H1 (cell line): ENCODE results near the gene DGKA. TPM values are rescaled to one million over a fixed set of nuclear protein-coding genes. Genes with fewer than 3 reads are reported as not detected.

Experiments
- CTCF ChIA-PET: fragments of 300-600 bp; sonication (Branson Sonifier 250); formaldehyde crosslinking; loops from one replicate; lab custom pipeline; 2021; ENCODE audit not compliant: partially characterized antibody; lab: Charles Lee
- POLR2A ChIA-PET: fragments of 300-600 bp; sonication (Branson Sonifier 250); formaldehyde crosslinking; loops from one replicate; lab custom pipeline; 2021; ENCODE audit warnings: inconsistent platforms; ENCODE audit not compliant: partially characterized antibody; lab: Charles Lee
- DNase-seq, 2 experiments: peaks; one replicate each; pipeline versions ENCODE4 v3.0.0 to v3.0.0-alpha.2; 2010 to 2022; ENCODE audit warnings: low spot score in 2 of 2, low read depth in 1 of 2, mixed read lengths in 1 of 2
- FAIRE-seq: peaks from 2 replicates; lab custom pipeline; 2011; peaks lifted over from hg19 to GRCh38; lab: Jason Lieb, UNC
- H2AFZ ChIP-seq: 2 replicates; pipeline ENCODE4 v1.8.1; 2012; ENCODE audit warnings: low read length, inconsistent platforms
- H2AK5ac ChIP-seq: 2 replicates; pipeline ENCODE4 v1.6.1; 2013; ENCODE audit warnings: low read depth, low read length
- H2BK120ac ChIP-seq: replicated peaks from 2 replicates; pipeline ENCODE3; 2013; ENCODE audit warnings: low read depth, low read length, inconsistent platforms
- H2BK12ac ChIP-seq: 2 replicates; pipeline ENCODE4 v1.6.1; 2013; ENCODE audit warnings: low read depth, low read length
- H2BK15ac ChIP-seq: 2 replicates; pipeline ENCODE4 v1.6.1; 2013; ENCODE audit warnings: low read length
- H2BK20ac ChIP-seq: 2 replicates; pipeline ENCODE4 v1.6.1; 2013; ENCODE audit warnings: low read length
- H2BK5ac ChIP-seq: 2 replicates; pipeline ENCODE4 v1.6.1; 2013; ENCODE audit warnings: low read depth, low read length
- H3K14ac ChIP-seq: 2 replicates; pipeline ENCODE4 v1.6.1; 2013; ENCODE audit warnings: inconsistent platforms; ENCODE audit not compliant: insufficient read length
- H3K18ac ChIP-seq: 2 replicates; pipeline ENCODE4 v1.6.1; 2013; ENCODE audit warnings: low read length; ENCODE audit errors: extremely low read depth
- H3K23ac ChIP-seq: 2 replicates; pipeline ENCODE4 v1.6.1; 2013; ENCODE audit warnings: inconsistent platforms; ENCODE audit not compliant: insufficient read length
- H3K23me2 ChIP-seq: 2 replicates; pipeline ENCODE4 v1.6.1; 2013; ENCODE audit warnings: low read depth, low read length
- H3K27ac ChIP-seq: 2 replicates; pipeline ENCODE4 v1.6.1; 2011; ENCODE audit warnings: low read depth, low read length, inconsistent platforms
- H3K27me3 ChIP-seq, 4 experiments: replicated peaks in 1 of 4; 1 replicate in 1 of 4; 2 replicates in 3 of 4; pipeline versions ENCODE4 v1.6.1 to v1.8.1; 2011 to 2013; ENCODE audit warnings: low read length in 3 of 4, mild to moderate bottlenecking in 3 of 4, inconsistent platforms in 2 of 4, mixed read lengths in 2 of 4, moderate library complexity in 1 of 4; ENCODE audit not compliant: control insufficient read depth in 3 of 4, insufficient read depth in 3 of 4; ENCODE audit errors: extremely low read depth in 1 of 4
- H3K36me3 ChIP-seq, 4 experiments: 2 replicates each; pipeline versions ENCODE4 v1.6.1 to v1.8.1; 2011 to 2013; ENCODE audit warnings: mild to moderate bottlenecking in 4 of 4, low read length in 3 of 4, moderate library complexity in 2 of 4, control low read depth in 1 of 4, inconsistent platforms in 1 of 4; ENCODE audit not compliant: insufficient read depth in 4 of 4, control insufficient read depth in 2 of 4
- H3K4ac ChIP-seq: replicated peaks from 2 replicates; pipeline ENCODE3; 2013; ENCODE audit warnings: low read length, low read depth, mixed read lengths, inconsistent platforms; ENCODE audit not compliant: insufficient read length
- H3K4me1 ChIP-seq, 4 experiments: replicated peaks in 1 of 4; 1 replicate in 1 of 4; 2 replicates in 3 of 4; pipeline versions ENCODE4 v1.6.1 to v1.8.1; 2011 to 2013; ENCODE audit warnings: low read length in 3 of 4, inconsistent platforms in 2 of 4, mixed read lengths in 1 of 4; ENCODE audit not compliant: insufficient read depth in 4 of 4, control insufficient read depth in 3 of 4
- H3K4me2 ChIP-seq, 2 experiments: 2 replicates each; pipeline versions ENCODE4 v1.6.1 to v1.8.1; 2011 to 2013; ENCODE audit warnings: low read depth in 2 of 2, low read length in 2 of 2, control low read depth in 1 of 2, inconsistent platforms in 1 of 2, mild to moderate bottlenecking in 1 of 2; ENCODE audit not compliant: insufficient read depth in 1 of 2
- H3K4me3 ChIP-seq, 4 experiments: fragments of 200-600, 300-600 bp in 1 of 4; sonication (generic), shearing (Covaris generic), sonication (Bioruptor Twin) in 1 of 4; 2 replicates each; pipeline versions ENCODE4 v1.5.1 to v1.8.1; 2011 to 2016; ENCODE audit warnings: low read length in 4 of 4, low read depth in 3 of 4, control low read depth in 2 of 4, inconsistent platforms in 2 of 4, mild to moderate bottlenecking in 2 of 4, mixed read lengths in 1 of 4, moderate library complexity in 1 of 4; ENCODE audit not compliant: insufficient read depth in 2 of 4; ENCODE audit errors: extremely low read depth in 1 of 4
- H3K56ac ChIP-seq: replicated peaks from 2 replicates; pipeline ENCODE3; 2013; ENCODE audit warnings: low read depth, mild to moderate bottlenecking, mixed read lengths, low read length, inconsistent platforms; ENCODE audit not compliant: insufficient read length
- H3K79me1 ChIP-seq: 2 replicates; pipeline ENCODE4 v1.6.1; 2013; ENCODE audit warnings: low read depth, low read length, control low read depth
- H3K79me2 ChIP-seq, 2 experiments: 2 replicates each; pipeline versions ENCODE4 v1.6.1 to v1.8.1; 2012 to 2013; ENCODE audit warnings: low read length in 2 of 2, mild to moderate bottlenecking in 2 of 2, inconsistent platforms in 1 of 2; ENCODE audit not compliant: insufficient read depth in 2 of 2, control insufficient read depth in 1 of 2
- H3K9ac ChIP-seq, 4 experiments: replicated peaks in 1 of 4; 1 replicate in 1 of 4; 2 replicates in 3 of 4; pipeline versions ENCODE4 v1.6.1 to v1.8.1; 2011 to 2013; ENCODE audit warnings: low read depth in 3 of 4, low read length in 3 of 4, control low read depth in 2 of 4, mild to moderate bottlenecking in 2 of 4, moderate library complexity in 2 of 4, inconsistent platforms in 1 of 4; ENCODE audit errors: extremely low read depth in 1 of 4
- H3K9me3 ChIP-seq, 2 experiments: 2 replicates each; pipeline versions ENCODE4 v1.6.1 to v1.8.1; 2012 to 2013; ENCODE audit warnings: mild to moderate bottlenecking in 2 of 2, moderate library complexity in 2 of 2, control low read depth in 1 of 2, inconsistent platforms in 1 of 2, low read depth in 1 of 2, low read length in 1 of 2, mixed read lengths in 1 of 2; ENCODE audit not compliant: insufficient read depth in 2 of 2
- H4K20me1 ChIP-seq, 2 experiments: replicated peaks in 1 of 2; 2 replicates each; pipeline versions ENCODE3 to v1.8.1; 2011 to 2013; ENCODE audit warnings: inconsistent platforms in 2 of 2, low read length in 2 of 2, mild to moderate bottlenecking in 1 of 2; ENCODE audit not compliant: insufficient read depth in 2 of 2, control insufficient read depth in 1 of 2
- H4K5ac ChIP-seq: 2 replicates; pipeline ENCODE4 v1.6.1; 2013; ENCODE audit warnings: low read length, low read depth, mixed read lengths, inconsistent platforms; ENCODE audit not compliant: insufficient read length
- H4K8ac ChIP-seq: 2 replicates; pipeline ENCODE4 v1.8.0; 2013; ENCODE audit warnings: mild to moderate bottlenecking, moderate library complexity, low read length, inconsistent platforms; ENCODE audit not compliant: insufficient read depth; ENCODE audit errors: extremely low read depth
- H4K91ac ChIP-seq: replicated peaks from 2 replicates; pipeline ENCODE3; 2013; ENCODE audit warnings: low read length, mixed read lengths, inconsistent platforms; ENCODE audit not compliant: insufficient read length
- KDM5A ChIP-seq: fragments of 200-600 bp; IDR thresholded peaks from 2 replicates; pipeline ENCODE4 v1.7.1; 2012; ENCODE audit warnings: mild to moderate bottlenecking, low read length, inconsistent platforms, mixed read lengths
- RAD21 ChIP-seq, 2 experiments: IDR thresholded peaks in 1 of 2; conservative IDR thresholded peaks in 1 of 2; 2 replicates each; pipeline ENCODE4 v1.6.1; 2011; ENCODE audit warnings: low read depth in 2 of 2, low read length in 2 of 2, improper control_type of control experiment in 1 of 2, inconsistent platforms in 1 of 2, mild to moderate bottlenecking in 1 of 2, moderate library complexity in 1 of 2
- SAP30 ChIP-seq: fragments of 300-600 bp; sonication (generic); IDR thresholded peaks from 2 replicates; pipeline ENCODE4 v1.7.1; 2012; ENCODE audit warnings: low read length, moderate library complexity, mild to moderate bottlenecking, inconsistent platforms; ENCODE audit not compliant: insufficient read depth, insufficient replicate concordance
- WGBS, 2 experiments: shearing (Covaris generic) in 1 of 2; methylation state at CpG; one replicate each; pipeline versions ENCODE4 v1.1.6 to v1.1.7; 2013 to 2015; ENCODE audit warnings: low lambda C conversion rate in 2 of 2, mixed read lengths in 2 of 2, inconsistent platforms in 1 of 2, low coverage in 1 of 2, missing lambda C conversion rate in 1 of 2; ENCODE audit not compliant: insufficient replicate concordance in 2 of 2, insufficient coverage in 1 of 2, insufficient read length in 1 of 2; ENCODE audit errors: extremely low coverage in 1 of 2, missing lambda C conversion rate in 1 of 2; 5-methylcytosine and 5-hydroxymethylcytosine counted together
- long read RNA-seq, 2 experiments: library from RNA in 1 of 2; library from capped mRNA in 1 of 2; stranded (forward); transcript quantifications; one replicate each; pipeline ENCODE4 v2.0.0, GENCODE V29; 2021; ENCODE audit warnings: inconsistent platforms in 1 of 2
- polyA minus RNA-seq, 3 experiments: library from RNA; depleted of rRNA, polyadenylated mRNA; stranded (reverse); fragments of >200 nt; gene quantifications; 1 replicate in 2 of 3; 2 replicates in 1 of 3; pipeline ENCODE4 v1.2.3, GENCODE V29; 2011
- polyA plus RNA-seq, 7 experiments: library from polyadenylated mRNA; depleted of rRNA in 3 of 7; stranded (reverse) in 5 of 7; unstranded in 2 of 7; fragments of >200 nt in 5 of 7; fragments of 200-250 nt in 2 of 7; gene quantifications; 1 replicate in 5 of 7; 2 replicates in 1 of 7; 4 replicates in 1 of 7; pipeline versions ENCODE4 v1.2.1 to v1.2.3, GENCODE V29; 2011 to 2013; ENCODE audit warnings: missing spikeins in 2 of 7, mixed read lengths in 2 of 7
- total RNA-seq: library from RNA; stranded (reverse); fragmentation: NEBNext Ultra II Directional; extraction: Animal tissue kit (Norgen Biotek cat#: 25700); gene quantifications from 2 replicates; pipeline ENCODE4 v1.2.1, GENCODE V29; 2021
- TF ChIP-seq, protein P1 (sequence below): IDR thresholded peaks from 2 replicates; pipeline ENCODE4 v1.6.1; 2012; ENCODE audit warnings: inconsistent platforms

Gene DGKA
- 18.0 and 21.3 TPM in 2 replicates for total RNA-seq
- 15.9 and 24.4 TPM in 2 replicates for polyA plus RNA-seq (2011; rRNA removed)
- 16.9 TPM for polyA plus RNA-seq (2011; cell fraction: cytosol; rRNA removed)
- polyA plus RNA-seq (2011; cell fraction: nucleus; rRNA removed), result 86.0 TPM
- 23.4 to 38.0 TPM (median 26.0 TPM) in 4 replicates for polyA plus RNA-seq (2012, experiment 1 of 2)
- polyA plus RNA-seq (2012, experiment 2 of 2), result 7.8 TPM
- 20.5 TPM for polyA plus RNA-seq (2013, experiment 1 of 2)
- 23.7 TPM for polyA plus RNA-seq (2013, experiment 2 of 2)
- polyA minus RNA-seq (2011; rRNA and poly(A)+ RNA removed), result 15.0 and 23.9 TPM in 2 replicates
- polyA minus RNA-seq (2011; cell fraction: cytosol; rRNA and poly(A)+ RNA removed), result 14.2 TPM
- 26.5 TPM for polyA minus RNA-seq (2011; cell fraction: nucleus; rRNA and poly(A)+ RNA removed)
- long read RNA-seq, experiment 1, partial matches to known transcripts, result 5 of 10 reads
- long read RNA-seq, experiment 1, other reads (novel, unspliced or antisense), result 3 of 10 reads
- long read RNA-seq, experiment 2, partial matches to known transcripts, result 0 of 5 reads
- long read RNA-seq, experiment 2, other reads (novel, unspliced or antisense), result 2 of 5 reads

DNA sequence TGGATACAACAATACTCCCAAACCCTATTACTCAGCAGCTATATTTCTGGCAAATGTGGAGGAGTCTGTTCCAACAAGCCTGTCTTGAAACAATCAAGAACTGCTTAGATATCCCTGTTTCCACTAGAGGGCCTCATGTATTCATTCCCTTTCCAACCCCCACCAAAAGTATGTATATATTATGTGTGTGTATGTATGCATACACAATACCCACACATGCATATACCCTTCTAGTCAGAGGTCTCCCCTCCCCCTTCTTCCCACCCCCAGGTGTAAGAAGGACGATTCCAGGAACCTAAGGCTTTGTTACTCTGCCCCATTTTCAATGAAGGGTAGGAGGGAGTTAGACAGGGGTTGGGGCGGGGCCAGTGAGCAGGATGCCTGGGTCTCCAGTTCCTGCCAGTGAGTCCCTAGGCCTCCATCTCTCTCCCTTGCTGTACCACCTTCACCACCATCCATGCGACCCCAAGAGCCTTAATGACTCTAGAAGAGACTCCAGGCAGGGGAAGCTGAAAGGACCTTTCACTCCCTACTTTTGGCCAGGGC, at the start of gene DGKA:
TSS of gene DGKA (plus strand) at position 392 of the 546 bp plus-strand sequence. CDS start 5,342 bp downstream, outside the sequence.
- peak in 1 of 2 experiments; percentile 78 for DNase-seq
- H3K36me3 ChIP-seq, result no peaks in the 10 kb centered on the region
- WGBS, 2 experiments, result 24% methylated on average over 3 of the region's 3 CpGs; no CpG with 5 or more reads in 1 of the 2 experiments
- POLR2A ChIA-PET, result interaction anchor here (0.6 to 1.9 kb wide), 9 partner anchors 9 to 209 kb away, joined by 3 to 5 read pairs (median 4); partner anchors contain the start of genes DNAJC14 and SARNP
- H3K9me3 ChIP-seq, result no peaks in the 10 kb centered on the region
- peak within 1 kb of the TSS; percentile 62; the same call in 1 of the 2 replicates for H3K18ac ChIP-seq
- H3K4me2 ChIP-seq, result peak within 1 kb of the TSS; percentile 92 to 93
- H4K91ac ChIP-seq, result peak within 1 kb of the TSS; percentile 8
- peak within 1 kb of the TSS; percentile 99; the same call in 1 of the 2 replicates for H2BK15ac ChIP-seq
- peaks cover 18% of the 10 kb centered on the region for H3K23me2 ChIP-seq
- H3K27me3 ChIP-seq, result peaks cover 0 to 21% (median 13%) of the 10 kb centered on the region in 4 experiments; a peak in 6 of 7 replicates
- H4K8ac ChIP-seq, result no peak within 1 kb of the TSS
- H3K79me1 ChIP-seq, result peaks cover 3% of the 10 kb centered on the region; the same call in 1 of the 2 replicates
- H2BK5ac ChIP-seq, result peak within 1 kb of the TSS; percentile 69; the same call in 1 of the 2 replicates
- FAIRE-seq, result no peak
- peak within 1 kb of the TSS in 1 of 4 experiments; percentile 52; a peak in 1 of 7 replicates for H3K9ac ChIP-seq
- H3K4me1 ChIP-seq, result peaks cover 6 to 24% (median 13%) of the 10 kb centered on the region in 4 experiments; a peak in 6 of 7 replicates
- no peak within 1 kb of the TSS for H3K56ac ChIP-seq
- no peak within 1 kb of the TSS for H3K27ac ChIP-seq
- CTCF ChIA-PET, result interaction anchor here (0.5 to 7.8 kb wide), 17 partner anchors 9 to 286 kb away, joined by 3 to 71 read pairs (median 4); partner anchors contain the start of genes ORMDL2 and SARNP
- no peak within 1 kb of the TSS for H4K5ac ChIP-seq
- 0 out of 2 replicates have a peak within 1 kb of the TSS, but pooled peaks have one; percentile 15 for H2BK20ac ChIP-seq
- peak within 1 kb of the TSS; percentile 46; the same call in 1 of the 2 replicates for H2BK12ac ChIP-seq
- no peak within 1 kb of the TSS for H2BK120ac ChIP-seq
- H3K23ac ChIP-seq, result no peak within 1 kb of the TSS
- no peaks in the 10 kb centered on the region for H4K20me1 ChIP-seq
- H3K4me3 ChIP-seq, result peak within 1 kb of the TSS; percentile 47 to 75 (median 66)
- no peak within 1 kb of the TSS; the same call in 1 of the 2 replicates for H2AK5ac ChIP-seq
- H2AFZ ChIP-seq, result peak within 1 kb of the TSS; percentile 81
- no peak within 1 kb of the TSS for H3K4ac ChIP-seq
- no peak within 1 kb of the TSS for H3K14ac ChIP-seq
- peaks cover 6 to 8% of the 10 kb centered on the region in 2 experiments for H3K79me2 ChIP-seq
- TF ChIP-seq, protein P1, sequence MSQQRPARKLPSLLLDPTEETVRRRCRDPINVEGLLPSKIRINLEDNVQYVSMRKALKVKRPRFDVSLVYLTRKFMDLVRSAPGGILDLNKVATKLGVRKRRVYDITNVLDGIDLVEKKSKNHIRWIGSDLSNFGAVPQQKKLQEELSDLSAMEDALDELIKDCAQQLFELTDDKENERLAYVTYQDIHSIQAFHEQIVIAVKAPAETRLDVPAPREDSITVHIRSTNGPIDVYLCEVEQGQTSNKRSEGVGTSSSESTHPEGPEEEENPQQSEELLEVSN, result no peak
- TF ChIP-seq SAP30 (no peak), KDM5A (no peak), RAD21 (IDR thresholded peaks at IDR 0.05 in 1 of 2, conservative IDR thresholded peaks at IDR 0.05 in 1 of 2; ENCODE audit: low read depth in 2 of 2, low read length in 2 of 2) (peak in 1 of 2 experiments; percentile 10; a peak in 2 of 4 replicates)
